Medulla oblongata (tissue), 1 donor: ENCODE measurements around the gene ZNF791.
A peak's percentile ranks its signal among the peaks of the same experiment; 100 is the strongest.
"Not testable (repeated sequence)": the region's sequence is repeated elsewhere in the genome, so short reads cannot be mapped to it uniquely, and the experiment has no call there.

Experiments
- DNase-seq: peaks from one replicate; pipeline ENCODE4 v3.0.0-alpha.2; 2015; ENCODE audit errors: extremely low spot score

The ZNF791 gene

DNA sequence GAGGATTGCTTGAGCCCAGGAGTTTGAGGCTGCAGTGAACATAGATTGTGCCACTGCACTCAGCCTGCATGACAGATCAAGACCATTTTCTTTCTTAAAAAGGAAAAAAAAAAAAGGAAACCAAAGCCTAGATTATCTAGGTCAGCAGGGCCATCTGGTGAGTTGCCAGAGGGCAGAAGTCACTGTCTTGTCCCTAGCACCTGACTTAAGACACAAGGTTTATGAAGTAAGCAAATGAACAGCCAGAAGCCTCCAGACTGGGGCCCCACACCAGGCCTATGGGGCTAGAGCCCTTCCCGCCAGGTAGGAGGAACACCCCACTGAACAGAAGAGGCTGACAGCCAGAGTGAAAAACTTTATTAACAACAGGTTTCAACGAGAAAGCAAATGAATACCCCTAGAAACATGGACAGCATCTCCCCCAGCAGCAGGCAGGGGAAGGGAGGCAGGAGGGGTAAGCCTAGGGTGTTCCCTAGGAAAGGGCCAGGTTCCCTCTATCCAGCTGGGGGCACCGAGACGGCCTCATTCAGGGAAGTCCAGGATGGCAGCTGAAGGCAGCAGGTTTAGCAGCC is 57.1 kb downstream of the ZNF791 start:
- no peak for DNase-seq

DNA sequence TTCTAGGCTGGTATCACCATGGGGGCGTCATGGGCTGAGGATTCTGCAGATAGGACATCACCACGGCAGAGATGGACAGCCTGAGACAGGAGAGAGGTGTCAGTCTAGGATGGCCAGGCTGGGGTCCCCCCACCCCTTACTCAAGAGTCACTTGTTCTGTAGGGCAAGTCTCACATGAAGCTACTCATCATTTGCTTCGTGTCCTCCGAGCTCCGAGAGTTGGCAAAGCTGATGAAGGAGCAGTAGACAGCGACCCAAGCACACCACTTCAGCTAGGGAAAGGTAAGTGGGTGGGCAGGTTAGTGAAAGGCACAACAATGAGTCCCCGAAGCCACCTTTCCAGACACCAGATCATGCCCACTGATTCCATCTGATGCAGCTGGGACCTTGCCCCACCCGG is 57.6 kb downstream of the ZNF791 start:
- DNase-seq = no peak

DNA sequence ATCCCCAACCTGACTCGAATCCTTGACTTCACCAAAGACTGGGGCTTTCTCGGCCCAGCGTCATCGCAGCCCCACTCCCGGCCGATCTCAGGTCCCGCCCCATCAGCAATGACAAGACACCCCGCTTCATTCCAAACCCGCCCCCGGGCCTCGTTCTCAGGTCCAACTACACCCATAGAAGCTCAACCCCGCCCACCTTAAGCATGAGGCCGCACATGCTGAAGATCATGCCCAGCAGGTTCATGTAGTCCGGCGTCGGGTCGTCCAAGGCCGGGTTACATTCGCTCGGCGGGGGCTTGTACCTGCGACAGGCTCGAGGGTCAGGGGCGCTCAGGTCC is 58.2 kb downstream of the ZNF791 start:
- DNase-seq = peak; percentile 38

DNA sequence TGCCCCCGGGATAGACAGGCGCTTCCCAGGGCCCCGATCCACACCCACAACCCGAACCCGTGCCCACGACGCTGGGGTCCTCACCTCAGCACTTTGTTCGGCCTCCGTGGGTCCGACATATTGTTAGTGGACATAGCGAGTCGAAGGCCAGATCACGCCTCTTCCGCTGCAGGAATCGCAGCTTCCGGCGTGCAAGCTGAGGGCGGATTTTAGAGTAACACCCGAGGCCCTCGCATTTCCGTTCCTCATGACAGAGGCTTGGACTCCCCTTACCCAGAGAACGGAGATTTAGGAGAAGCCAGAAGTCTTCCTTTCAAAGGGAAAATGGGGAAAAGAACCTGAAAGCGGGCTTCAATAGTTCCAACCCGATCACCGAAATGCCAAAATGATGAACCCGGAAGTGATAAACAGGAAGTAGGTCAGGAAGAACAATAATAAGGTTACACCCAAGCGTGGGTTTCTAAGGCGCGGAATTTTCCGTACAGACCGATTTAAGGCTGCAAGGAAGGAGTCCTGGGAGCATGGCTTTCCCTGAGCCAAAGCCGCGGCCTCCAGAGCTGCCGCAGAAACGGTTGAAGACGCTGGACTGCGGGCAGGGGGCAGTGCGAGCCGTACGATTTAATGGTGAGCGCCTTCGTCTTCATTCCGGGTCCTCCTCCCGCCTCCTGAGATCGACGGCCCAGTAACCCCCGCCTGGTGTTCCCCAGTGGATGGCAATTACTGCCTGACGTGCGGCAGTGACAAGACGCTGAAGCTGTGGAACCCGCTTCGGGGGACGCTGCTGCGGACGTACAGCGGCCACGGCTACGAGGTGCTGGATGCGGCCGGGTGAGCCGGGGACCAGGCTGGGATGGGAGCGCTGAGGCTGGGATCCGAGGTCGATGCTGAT is 58.8 kb downstream of the ZNF791 start:
- DNase-seq = peak; percentile 91

DNA sequence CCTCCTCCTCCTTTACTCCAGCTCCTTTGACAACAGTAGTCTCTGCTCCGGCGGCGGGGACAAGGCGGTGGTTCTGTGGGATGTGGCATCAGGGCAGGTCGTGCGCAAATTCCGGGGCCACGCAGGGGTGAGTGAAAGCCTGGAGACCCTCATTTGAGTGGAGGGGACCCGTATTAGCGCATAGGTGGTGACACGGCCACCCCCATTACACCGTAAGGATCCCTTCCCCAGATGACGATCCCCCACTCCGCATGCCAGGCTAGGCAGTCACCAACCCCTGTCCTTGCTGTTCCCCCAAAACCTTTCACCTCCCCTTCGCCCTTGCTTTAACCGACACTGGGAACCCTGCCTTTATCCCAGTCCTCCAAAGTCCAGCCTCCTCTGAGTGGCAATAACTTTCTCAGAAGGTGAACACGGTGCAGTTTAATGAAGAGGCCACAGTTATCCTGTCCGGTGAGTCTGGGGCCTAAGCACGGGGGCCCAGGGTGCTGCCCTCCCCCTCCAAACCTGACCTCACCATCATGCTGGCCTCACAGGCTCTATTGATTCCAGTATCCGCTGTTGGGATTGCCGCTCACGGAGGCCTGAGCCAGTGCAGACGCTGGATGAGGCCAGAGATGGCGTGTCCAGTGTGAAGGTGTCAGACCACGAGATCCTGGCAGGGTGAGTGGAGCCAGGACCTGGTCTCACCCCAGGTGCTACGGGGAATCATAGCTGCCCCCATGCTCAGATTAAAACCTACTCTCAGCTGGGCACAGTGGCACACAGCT is 59.6 kb downstream of the ZNF791 start:
- no peak for DNase-seq

DNA sequence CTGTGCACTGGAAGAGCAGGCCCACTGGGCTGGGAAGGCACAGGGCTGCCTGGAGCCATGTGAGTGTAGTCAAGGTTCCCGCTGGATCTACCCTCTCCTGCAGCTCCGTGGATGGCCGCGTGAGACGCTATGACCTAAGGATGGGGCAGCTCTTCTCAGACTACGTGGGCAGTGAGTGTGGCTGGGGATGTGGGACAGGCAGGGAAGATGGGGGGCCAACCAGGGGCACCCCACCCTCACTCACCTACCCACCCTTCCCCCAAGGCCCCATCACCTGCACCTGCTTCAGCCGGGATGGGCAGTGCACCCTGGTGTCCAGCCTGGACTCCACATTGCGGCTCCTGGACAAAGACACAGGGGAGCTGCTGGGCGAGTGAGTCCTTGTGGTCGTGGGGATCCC is 62.0 kb downstream of the ZNF791 start:
- no peak for DNase-seq

DNA sequence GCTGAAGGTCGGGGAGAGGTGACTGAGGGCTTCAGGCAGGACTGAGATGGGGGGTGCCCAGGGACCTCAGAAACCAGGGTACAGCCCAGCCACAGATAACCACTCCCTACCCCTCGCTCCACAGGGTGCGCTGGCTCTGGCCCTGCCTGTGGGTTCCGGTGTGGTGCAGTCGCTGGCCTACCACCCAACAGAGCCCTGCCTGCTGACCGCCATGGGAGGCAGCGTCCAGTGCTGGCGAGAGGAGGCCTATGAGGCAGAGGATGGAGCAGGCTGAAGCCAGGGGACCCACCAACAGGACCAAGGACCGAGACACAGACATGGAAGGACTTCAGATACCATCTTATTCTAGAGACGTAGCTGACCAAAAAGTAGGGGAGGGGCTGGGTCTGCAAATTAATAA is 64.7 kb downstream of the ZNF791 start:
- DNase-seq = no peak

DNA sequence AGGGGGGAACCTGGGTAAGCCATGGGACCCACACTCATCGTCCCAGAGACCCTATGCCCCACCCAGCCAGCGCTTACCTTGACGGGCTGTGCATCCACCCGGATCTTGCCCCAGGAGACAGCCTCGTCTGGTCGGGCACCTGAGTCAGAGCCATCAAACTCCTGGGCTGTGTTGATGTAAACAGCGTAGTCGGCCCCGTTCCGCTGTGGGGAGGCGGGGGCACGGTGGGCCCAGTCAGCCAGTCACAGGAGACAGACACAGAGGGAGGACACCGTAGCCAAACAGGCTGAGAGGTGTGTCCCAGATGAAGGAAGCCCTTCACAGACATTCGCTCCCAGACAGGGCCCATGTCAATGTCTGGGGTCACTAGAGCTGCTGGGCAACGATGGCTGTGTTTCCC is 65.2 kb downstream of the ZNF791 start:
- no peak for DNase-seq

DNA sequence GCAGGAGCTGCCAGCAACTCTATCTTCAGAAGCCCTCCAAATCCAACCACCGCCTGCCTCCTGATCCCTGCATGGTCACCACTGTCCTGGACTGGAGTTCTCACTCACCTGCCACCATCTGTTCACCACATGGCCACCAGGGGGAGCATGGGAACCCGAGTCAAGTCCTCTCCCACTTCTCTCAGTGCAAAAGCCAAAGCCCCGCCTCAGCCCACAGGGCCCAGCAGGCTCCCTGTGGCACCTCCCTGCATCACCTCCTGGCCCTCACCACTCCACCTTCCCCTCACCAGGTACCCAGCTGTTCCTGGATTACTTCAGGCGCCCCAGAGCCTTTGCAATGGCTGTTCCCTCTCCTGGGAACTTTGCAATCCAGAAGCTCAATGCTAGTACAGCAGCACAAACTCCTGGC is 65.7 kb downstream of the ZNF791 start:
- peak; percentile 68 for DNase-seq

DNA sequence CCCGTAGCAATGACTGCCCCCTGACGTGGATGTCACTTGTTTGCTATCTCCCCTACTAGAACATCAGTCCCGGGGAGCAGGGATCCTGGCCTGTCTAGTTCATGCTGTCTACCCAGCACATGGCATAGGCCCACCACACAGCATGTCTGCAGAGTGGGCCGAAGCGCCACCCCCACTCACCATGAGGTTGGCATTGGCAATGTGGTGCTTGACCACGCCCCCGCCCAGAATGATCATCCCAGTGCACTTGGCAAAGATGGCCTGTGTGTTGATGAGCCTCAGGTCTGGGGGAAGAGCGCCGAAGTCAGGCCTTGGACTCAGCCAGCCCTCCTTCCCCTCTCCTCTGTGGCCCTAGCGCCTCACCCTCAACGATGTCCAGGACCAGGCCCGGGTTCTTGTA is 66.2 kb downstream of the ZNF791 start:
- DNase-seq = no peak

DNA sequence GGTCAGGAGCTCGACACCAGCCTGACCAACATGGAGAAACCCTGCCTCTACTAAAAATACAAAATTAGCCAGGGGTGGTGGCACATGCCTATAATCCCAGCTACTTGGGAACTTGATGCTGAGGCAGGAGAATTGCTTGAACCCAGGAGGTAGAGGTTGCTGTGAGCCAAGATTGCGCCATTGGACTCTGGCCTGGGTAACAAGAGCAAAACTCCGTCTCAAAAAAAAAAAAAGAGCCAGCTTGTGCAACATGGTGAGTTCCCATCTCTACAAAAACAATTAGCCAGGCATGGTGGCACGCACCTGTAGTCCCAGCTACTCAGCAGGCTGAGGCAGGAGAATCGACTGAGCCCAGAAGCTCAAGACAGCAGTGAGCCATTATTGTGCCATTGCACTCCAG is 67.3 kb downstream of the ZNF791 start:
- DNase-seq = not testable (repeated sequence)

DNA sequence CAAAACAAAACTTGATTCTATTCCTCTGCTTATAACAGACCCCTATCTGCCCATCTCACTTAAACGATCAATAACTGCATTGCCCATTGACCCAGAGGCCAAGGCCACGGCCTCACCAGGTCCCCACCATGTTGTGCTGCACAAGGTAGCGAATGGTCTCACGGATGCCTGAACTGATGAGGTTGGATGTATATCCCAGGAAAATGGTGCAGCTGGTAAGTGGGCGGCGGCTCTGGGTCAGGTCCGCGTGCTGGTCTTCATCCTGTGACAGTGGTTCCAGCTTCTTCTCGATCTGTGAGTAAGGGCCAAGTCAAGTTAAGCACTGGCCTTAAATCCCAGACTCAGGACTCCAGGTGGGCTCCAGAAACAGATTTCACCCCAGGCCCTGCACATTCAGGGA is 69.3 kb downstream of the ZNF791 start:
- DNase-seq = no peak

DNA sequence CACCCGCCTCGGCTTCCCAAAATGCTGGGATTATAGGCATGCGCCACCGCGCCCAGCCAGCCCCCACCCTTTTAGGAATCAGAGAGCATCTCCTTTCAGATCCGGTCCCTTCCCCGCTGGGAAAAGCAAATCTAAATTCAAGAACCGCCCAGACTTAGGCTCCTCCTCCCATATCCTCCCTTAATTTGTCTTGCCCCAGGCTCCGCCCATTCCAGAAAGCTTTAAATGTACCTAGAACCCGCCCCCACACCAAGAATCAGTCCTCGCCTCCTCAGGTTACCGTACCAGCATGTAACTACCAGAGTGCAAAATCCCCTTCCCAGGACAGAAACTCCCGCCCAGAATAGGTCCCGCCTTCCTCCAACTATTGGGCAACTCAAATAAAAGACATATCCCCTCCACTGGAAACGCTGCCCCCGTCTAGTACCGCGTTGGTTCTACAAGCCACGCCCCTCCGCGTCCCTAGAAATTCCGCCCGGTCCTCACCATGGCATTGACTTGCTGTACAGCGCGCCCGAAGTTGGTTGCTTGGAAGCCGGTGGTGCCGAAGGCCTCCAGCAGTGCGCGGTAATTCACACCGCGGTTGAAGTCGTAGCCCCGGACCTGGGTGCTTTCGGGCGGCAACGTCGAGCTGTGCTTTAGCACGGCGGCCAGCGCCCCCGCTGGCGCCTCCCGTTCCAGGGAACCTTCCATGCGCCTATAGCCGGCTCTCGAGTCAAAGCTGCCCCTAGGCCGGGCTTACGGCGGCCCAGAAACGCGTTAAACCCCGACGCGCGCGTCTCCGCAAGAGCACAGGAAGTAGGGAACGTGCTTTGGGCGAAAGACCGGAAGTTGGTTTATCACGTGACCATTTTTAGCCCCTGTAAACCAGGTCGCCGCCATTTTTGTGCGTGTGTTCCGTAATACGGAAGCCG is 70.6 kb downstream of the ZNF791 start, which contains the start of gene DHPS:
Gene DHPS, minus strand, starts transcription at position 807 of the 914 bp plus-strand sequence. Its CDS starts 114 bp downstream, at position 693.
- DNase-seq = peak; percentile 97
